ENCODE results near the gene CLCN7. TPM values are rescaled to one million over a fixed set of nuclear protein-coding genes. Genes with fewer than 3 reads are reported as not detected.

The CLCN7 gene
- total and polyA plus RNA-seq, 2 experiments from 2014 or later = 50.1 to 57.6 TPM

DNA sequence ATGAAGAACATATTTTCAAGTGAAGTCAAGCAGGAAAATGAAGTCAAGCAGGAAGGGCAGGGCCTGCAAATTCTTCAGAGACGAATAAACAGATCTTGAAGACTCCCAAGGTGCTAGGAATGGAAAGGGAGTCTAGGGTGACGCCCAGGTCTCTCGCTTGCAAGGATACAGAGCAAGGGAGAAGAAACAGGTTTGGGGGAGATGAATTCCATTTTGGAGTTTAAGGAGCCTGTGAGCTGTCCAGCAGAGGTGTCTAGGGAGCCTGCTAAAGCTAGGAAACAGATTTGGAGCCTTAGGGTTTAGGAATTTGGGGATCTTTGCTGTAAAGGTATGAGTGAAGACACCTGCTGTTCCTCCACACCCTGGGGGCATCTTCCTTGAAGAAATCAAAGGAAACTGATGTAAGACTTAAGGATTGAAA, 58.3 kb downstream of the CLCN7 start:
- no peaks in the 10 kb centered on the region for H3K27me3 ChIP-seq
- no peak overlapping the region for H3K27ac ChIP-seq
- H3K9me3 ChIP-seq (ENCODE audit: low read depth) = no peaks in the 10 kb centered on the region
- no peaks in the 10 kb centered on the region for H3K36me3 ChIP-seq
- TF ChIP-seq, protein P1, sequence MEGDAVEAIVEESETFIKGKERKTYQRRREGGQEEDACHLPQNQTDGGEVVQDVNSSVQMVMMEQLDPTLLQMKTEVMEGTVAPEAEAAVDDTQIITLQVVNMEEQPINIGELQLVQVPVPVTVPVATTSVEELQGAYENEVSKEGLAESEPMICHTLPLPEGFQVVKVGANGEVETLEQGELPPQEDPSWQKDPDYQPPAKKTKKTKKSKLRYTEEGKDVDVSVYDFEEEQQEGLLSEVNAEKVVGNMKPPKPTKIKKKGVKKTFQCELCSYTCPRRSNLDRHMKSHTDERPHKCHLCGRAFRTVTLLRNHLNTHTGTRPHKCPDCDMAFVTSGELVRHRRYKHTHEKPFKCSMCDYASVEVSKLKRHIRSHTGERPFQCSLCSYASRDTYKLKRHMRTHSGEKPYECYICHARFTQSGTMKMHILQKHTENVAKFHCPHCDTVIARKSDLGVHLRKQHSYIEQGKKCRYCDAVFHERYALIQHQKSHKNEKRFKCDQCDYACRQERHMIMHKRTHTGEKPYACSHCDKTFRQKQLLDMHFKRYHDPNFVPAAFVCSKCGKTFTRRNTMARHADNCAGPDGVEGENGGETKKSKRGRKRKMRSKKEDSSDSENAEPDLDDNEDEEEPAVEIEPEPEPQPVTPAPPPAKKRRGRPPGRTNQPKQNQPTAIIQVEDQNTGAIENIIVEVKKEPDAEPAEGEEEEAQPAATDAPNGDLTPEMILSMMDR (IDR thresholded peaks at IDR 0.05; ENCODE audit: low read depth, low read length) = no peak
- H3K4me3 ChIP-seq = no peak overlapping the region
- DNase-seq (ENCODE audit: low read depth in 1 of 2, low spot score in 1 of 2) = no peak
- H3K4me1 ChIP-seq (ENCODE audit: low read depth) = peaks cover 5% of the 10 kb centered on the region

DNA sequence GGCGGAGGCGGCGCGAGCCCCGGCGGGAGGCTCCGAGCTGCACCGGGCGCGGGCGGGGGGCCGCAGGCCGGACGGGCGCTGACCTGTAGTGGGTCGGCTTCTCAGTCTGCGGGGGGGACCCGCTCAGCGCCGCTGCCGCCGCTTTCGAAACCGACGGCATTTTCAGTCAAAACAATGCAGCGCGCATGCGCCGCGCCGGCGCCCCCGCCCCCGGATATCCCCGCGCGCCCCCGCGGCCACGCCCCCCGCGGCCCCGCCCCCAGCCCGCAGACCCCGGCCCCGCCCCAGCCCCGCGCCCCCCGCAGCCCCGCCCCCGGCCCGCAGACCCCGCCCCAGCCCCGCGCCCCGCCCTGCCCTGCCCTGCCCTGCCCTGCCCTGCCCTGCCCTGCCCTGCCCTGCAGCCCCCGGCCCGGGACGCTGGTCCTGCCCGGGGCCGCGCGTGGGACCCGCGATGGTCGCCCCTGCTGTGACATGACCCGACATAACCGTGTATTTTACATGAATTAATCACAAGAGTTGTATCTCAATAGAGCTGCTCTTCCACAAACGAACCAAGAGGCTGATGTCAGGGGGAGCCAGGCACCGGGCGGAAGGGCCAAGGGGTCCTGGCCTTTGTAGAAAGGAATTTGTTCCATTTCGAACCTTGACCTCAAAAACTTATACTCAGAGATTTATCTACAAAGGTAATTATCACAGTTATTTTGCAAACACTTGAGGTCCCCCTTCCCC, 60.1 kb downstream of the CLCN7 start, which contains the start of gene UNKL:
TSS of gene UNKL (minus strand) at position 173 of the 729 bp plus-strand sequence. CDS start at position 160, 13 bp downstream.
- no peaks in the 10 kb centered on the region for H3K9me3 ChIP-seq (ENCODE audit: low read depth)
- H3K27me3 ChIP-seq = no peaks in the 10 kb centered on the region
- H3K27ac ChIP-seq = peak within 1 kb of the TSS; percentile 55
- H3K36me3 ChIP-seq = no peaks in the 10 kb centered on the region
- H3K4me3 ChIP-seq = peak within 1 kb of the TSS; percentile 73
- TF ChIP-seq, protein P1 (IDR thresholded peaks at IDR 0.05; ENCODE audit: low read depth, low read length) = no peak
- peak; percentile 67 to 82 for DNase-seq (ENCODE audit: low read depth in 1 of 2, low spot score in 1 of 2)
- peaks cover 5% of the 10 kb centered on the region for H3K4me1 ChIP-seq (ENCODE audit: low read depth)

DNA sequence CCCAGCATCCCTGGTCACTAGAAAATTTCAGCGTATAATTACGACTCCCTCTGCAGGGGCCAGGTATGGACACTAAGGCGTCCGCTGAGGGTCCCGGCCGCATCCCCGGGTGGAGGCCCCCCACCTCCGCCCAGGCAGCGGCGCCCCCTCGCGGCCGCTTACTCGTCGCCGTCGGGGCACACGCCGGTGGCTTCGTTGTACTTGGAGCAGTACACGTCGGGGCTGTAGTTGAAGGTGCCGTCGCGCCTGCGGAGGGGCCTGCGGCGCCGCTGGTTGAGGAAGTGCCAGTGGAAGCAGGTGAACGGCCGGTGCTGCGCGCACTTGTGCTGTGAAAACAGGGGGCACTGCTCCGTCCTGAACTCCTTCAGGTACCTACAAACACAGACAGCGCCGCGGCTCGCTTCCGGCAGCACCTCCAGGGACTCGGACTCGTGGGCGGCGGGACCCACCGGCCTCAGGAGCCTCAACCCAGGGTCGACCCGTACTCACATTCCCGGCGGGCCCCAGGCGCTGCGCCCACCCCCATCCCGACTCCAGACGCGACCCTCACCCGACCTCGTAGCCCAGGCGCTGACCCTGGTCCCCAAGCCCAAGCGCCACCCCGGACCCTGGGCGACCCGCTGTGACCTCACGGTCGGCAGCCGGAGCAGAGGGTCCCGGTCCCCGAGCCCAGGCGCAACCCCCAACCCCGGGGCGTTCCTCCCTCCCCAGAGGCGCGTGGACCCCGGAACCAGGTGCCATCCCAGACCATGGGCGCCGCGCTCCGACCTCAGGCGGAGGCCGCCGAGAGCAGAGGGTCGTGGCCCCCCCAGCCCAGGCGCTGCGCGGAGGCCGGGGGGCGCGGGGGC, 60.9 kb downstream of the CLCN7 start:
- no peaks in the 10 kb centered on the region for H3K36me3 ChIP-seq
- H3K9me3 ChIP-seq (ENCODE audit: low read depth) = no peaks in the 10 kb centered on the region
- peak overlapping the region; percentile 73 for H3K4me3 ChIP-seq
- H3K27ac ChIP-seq = peak overlapping the region; percentile 55
- TF ChIP-seq, protein P1 (IDR thresholded peaks at IDR 0.05; ENCODE audit: low read depth, low read length) = peak; percentile 63
- peak; percentile 47 to 62 for DNase-seq (ENCODE audit: low read depth in 1 of 2, low spot score in 1 of 2)
- H3K4me1 ChIP-seq (ENCODE audit: low read depth) = no peaks in the 10 kb centered on the region
- no peaks in the 10 kb centered on the region for H3K27me3 ChIP-seq

DNA sequence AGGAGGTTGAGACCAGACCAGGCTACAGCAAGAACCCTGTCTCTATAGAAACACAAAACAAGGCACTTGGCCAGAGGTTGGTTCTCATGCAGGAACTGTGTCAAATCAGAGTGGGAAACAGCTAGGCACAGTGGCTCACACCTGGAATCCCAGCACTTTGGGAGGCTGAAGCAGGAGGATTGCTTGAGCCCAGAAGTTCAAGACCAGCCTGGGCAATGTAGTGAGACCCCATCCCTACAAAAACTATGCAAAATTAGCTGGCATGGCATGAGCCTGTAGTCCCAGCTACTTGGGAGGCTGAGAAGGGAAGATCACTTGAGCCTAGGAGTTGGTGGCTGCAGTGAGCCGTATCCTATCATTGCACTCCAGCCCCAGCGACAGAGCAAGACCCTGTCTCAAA, 62.0 kb downstream of the CLCN7 start:
- TF ChIP-seq, protein P1 (IDR thresholded peaks at IDR 0.05; ENCODE audit: low read depth, low read length) = no peak
- H3K9me3 ChIP-seq (ENCODE audit: low read depth) = no peaks in the 10 kb centered on the region
- no peak overlapping the region for H3K4me3 ChIP-seq
- H3K36me3 ChIP-seq = no peaks in the 10 kb centered on the region
- no peaks in the 10 kb centered on the region for H3K4me1 ChIP-seq (ENCODE audit: low read depth)
- H3K27me3 ChIP-seq = no peaks in the 10 kb centered on the region
- H3K27ac ChIP-seq = no peak overlapping the region
- DNase-seq (ENCODE audit: low read depth in 1 of 2, low spot score in 1 of 2) = no peak

DNA sequence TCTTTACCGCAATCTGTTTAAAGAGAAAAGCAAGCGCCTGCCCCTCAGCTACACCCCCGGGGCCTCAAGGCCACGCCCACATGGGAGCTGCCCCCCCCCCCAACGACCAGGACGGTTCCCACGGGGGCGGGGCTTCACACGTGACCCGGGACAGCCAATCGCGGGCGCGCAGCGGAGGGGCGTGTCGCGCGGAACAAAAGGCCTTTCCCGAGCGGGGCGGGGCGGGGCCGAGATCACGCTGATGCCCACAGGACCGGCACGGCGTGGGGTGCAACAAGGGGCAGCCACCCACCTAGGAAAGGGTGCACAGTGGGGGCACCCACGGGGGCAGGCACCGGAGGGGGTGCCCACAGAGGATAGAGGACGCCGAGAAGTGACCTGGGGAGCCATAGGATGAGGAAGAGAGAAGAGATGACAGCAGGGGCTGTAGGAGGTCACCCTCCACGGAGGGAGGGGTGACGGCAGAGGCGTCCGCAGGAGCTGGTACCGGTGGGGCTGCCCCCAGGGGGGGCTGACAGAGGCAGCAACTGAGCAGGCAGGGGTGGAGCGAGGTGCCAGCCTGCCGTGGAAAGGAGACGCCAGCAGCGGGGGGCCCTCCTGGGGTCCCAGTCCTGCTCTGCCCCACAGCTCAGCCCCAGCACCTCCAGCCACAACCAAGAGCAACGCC, 66.5 kb downstream of the CLCN7 start:
- no peaks in the 10 kb centered on the region for H3K36me3 ChIP-seq
- DNase-seq (ENCODE audit: low read depth in 1 of 2, low spot score in 1 of 2) = peak; percentile 93 to 94
- TF ChIP-seq, protein P1 (IDR thresholded peaks at IDR 0.05; ENCODE audit: low read depth, low read length) = no peak
- H3K27ac ChIP-seq = peak overlapping the region; percentile 13
- no peaks in the 10 kb centered on the region for H3K9me3 ChIP-seq (ENCODE audit: low read depth)
- H3K4me1 ChIP-seq (ENCODE audit: low read depth) = no peaks in the 10 kb centered on the region
- peak overlapping the region; percentile 75 for H3K4me3 ChIP-seq
- H3K27me3 ChIP-seq = no peaks in the 10 kb centered on the region
